ENCODE measurements around the gene GFER.
"Not testable (repeated sequence)": the region's sequence is repeated elsewhere in the genome, so short reads cannot be mapped to it uniquely, and the experiment has no call there.

GFER gene

GRCh38 chr16:2025878-2026460, 42.0 kb downstream of the GFER start:
- no peak for DNase-seq (ENCODE audit: low read depth in 2 of 2, low spot score in 1 of 2)

GRCh38 chr16:2026461-2027023, 42.5 kb downstream of the GFER start, which contains the start of gene NHERF2:
Gene NHERF2 (plus strand): TSS chr16:2026902. CDS start chr16:2027006, 104 bp downstream.
- DNase-seq (ENCODE audit: low read depth in 2 of 2, low spot score in 1 of 2), result no peak

GRCh38 chr16:2027024-2028010, 43.3 kb downstream of the GFER start:
- no peak for DNase-seq (ENCODE audit: low read depth in 2 of 2, low spot score in 1 of 2)

GRCh38 chr16:2028146-2028545, 44.2 kb downstream of the GFER start:
- no peak for DNase-seq (ENCODE audit: low read depth in 2 of 2, low spot score in 1 of 2)

GRCh38 chr16:2028620-2029220, 44.7 kb downstream of the GFER start:
- no peak for DNase-seq (ENCODE audit: low read depth in 2 of 2, low spot score in 1 of 2)

- DNase-seq (ENCODE audit: low read depth in 2 of 2, low spot score in 1 of 2), result no peak
Observed at GRCh38 chr16:2029350-2029749, 45.4 kb downstream of the GFER start.

- no peak for DNase-seq (ENCODE audit: low read depth in 2 of 2, low spot score in 1 of 2)
Observed at GRCh38 chr16:2030036-2030435, 46.0 kb downstream of the GFER start.

GRCh38 chr16:2031081-2031577, 47.1 kb downstream of the GFER start:
- DNase-seq (ENCODE audit: low read depth in 2 of 2, low spot score in 1 of 2), result no peak

- no peak for DNase-seq (ENCODE audit: low read depth in 2 of 2, low spot score in 1 of 2)
Observed at GRCh38 chr16:2032285-2033056, 48.5 kb downstream of the GFER start.

- DNase-seq (ENCODE audit: low read depth in 2 of 2, low spot score in 1 of 2), result no peak
Observed at GRCh38 chr16:2033057-2033908, 49.3 kb downstream of the GFER start.

GRCh38 chr16:2033909-2034695, 50.1 kb downstream of the GFER start:
- DNase-seq (ENCODE audit: low read depth in 2 of 2, low spot score in 1 of 2), result not testable (repeated sequence)

GRCh38 chr16:2034696-2035430, 50.9 kb downstream of the GFER start:
- no peak for DNase-seq (ENCODE audit: low read depth in 2 of 2, low spot score in 1 of 2)

- no peak for DNase-seq (ENCODE audit: low read depth in 2 of 2, low spot score in 1 of 2)
Observed at GRCh38 chr16:2035431-2036199, 51.6 kb downstream of the GFER start.

GRCh38 chr16:2036200-2036966, 52.4 kb downstream of the GFER start:
- DNase-seq (ENCODE audit: low read depth in 2 of 2, low spot score in 1 of 2), result no peak

GRCh38 chr16:2037115-2037514, 53.1 kb downstream of the GFER start:
- no peak for DNase-seq (ENCODE audit: low read depth in 2 of 2, low spot score in 1 of 2)
